HCT116 (cell line): ENCODE data around the gene DVL2. TPM values are rescaled to one million over a fixed set of nuclear protein-coding genes. Genes with fewer than 3 reads are reported as not detected.

Experiments
- ATAC-seq: fragments of 200-7000 bp; cut with Tn5 transposase; 2 replicates; pipeline ENCODE4 v1.9.1; 2020; ENCODE audit warnings: mild to moderate bottlenecking, moderate library complexity
- BruUV-seq: library from RNA; stranded (reverse); fragments of 400-500 nt; replicated peaks from 2 replicates; lab custom pipeline; 2021; lab: Mats Ljungman, UMichigan
- CTCF ChIA-PET: fragments of 300-600 bp; sonication (Branson Sonifier 250); formaldehyde crosslinking; loops from one replicate; lab custom pipeline; 2021; ENCODE audit warnings: antibody characterized with exemption; lab: Charles Lee
- POLR2A ChIA-PET: fragments of 300-600, 350-600 bp; sonication (Branson Sonifier 250); formaldehyde crosslinking; loops from one replicate; lab custom pipeline; 2021; ENCODE audit warnings: antibody characterized with exemption; lab: Charles Lee
- RAD21 ChIA-PET, 2 experiments: fragments of 300-600 bp; sonication (Branson Sonifier 250); formaldehyde crosslinking; loops; one replicate each; lab custom pipeline; 2023; ENCODE audit warnings: low total read pairs in 2 of 2; ENCODE audit not compliant: uncharacterized antibody in 2 of 2, unreplicated experiment in 2 of 2, low non-redundant PET in 1 of 2; lab: Charles Lee
- DNase-seq: peaks from one replicate; pipeline ENCODE4 v3.0.0-alpha.2; 2010; ENCODE audit warnings: low read depth, low spot score
- H2AFZ ChIP-seq: fragments of 200-600 bp; shearing (Covaris generic), sonication (generic); 2 replicates; pipeline ENCODE4 v1.6.1; 2017; ENCODE audit warnings: low read depth, mixed run types, mixed read lengths, antibody characterized with exemption, low read length; ENCODE audit not compliant: poor library complexity, severe bottlenecking
- H3K27ac ChIP-seq: 2 replicates; pipeline ENCODE4 v1.5.1; 2012; ENCODE audit warnings: low read depth, low read length
- H3K27me3 ChIP-seq: fragments of 200-600 bp; sonication (generic); 2 replicates; pipeline ENCODE4 v1.6.1; 2016; ENCODE audit warnings: mixed run types, low read length, mixed read lengths; ENCODE audit not compliant: insufficient read depth
- H3K36me3 ChIP-seq, 2 experiments: fragments of 200-500 bp in 1 of 2; fragments of 200-600 bp in 1 of 2; sonication (Bioruptor generic) in 1 of 2; sonication (generic) in 1 of 2; 2 replicates each; pipeline versions ENCODE4 v1.5.1 to v1.6.1; 2014 to 2016; ENCODE audit warnings: low read length in 2 of 2, inconsistent platforms in 1 of 2, mixed read lengths in 1 of 2, mixed run types in 1 of 2; ENCODE audit not compliant: insufficient read depth in 2 of 2, control insufficient read depth in 1 of 2
- H3K4me1 ChIP-seq, 2 experiments: fragments of 200-600 bp in 1 of 2; sonication (generic) in 1 of 2; 2 replicates each; pipeline versions ENCODE4 v1.5.1 to v1.6.1; 2012 to 2017; ENCODE audit warnings: low read length in 2 of 2, inconsistent platforms in 1 of 2, mild to moderate bottlenecking in 1 of 2, mixed read lengths in 1 of 2, mixed run types in 1 of 2, moderate library complexity in 1 of 2; ENCODE audit not compliant: insufficient read depth in 2 of 2, control insufficient read depth in 1 of 2
- H3K4me2 ChIP-seq: fragments of 200-600 bp; sonication (generic); 2 replicates; pipeline ENCODE4 v1.6.1; 2017; ENCODE audit warnings: mixed run types, low read length, mixed read lengths
- H3K4me3 ChIP-seq, 2 experiments: fragments of 200-600 bp in 1 of 2; sonication (generic) in 1 of 2; replicated peaks in 1 of 2; 2 replicates each; pipeline ENCODE4 v1.5.1; 2011 to 2016; ENCODE audit warnings: low read length in 2 of 2, control low read depth in 1 of 2, low read depth in 1 of 2, mild to moderate bottlenecking in 1 of 2, mixed read lengths in 1 of 2, mixed run types in 1 of 2
- H3K79me2 ChIP-seq: fragments of 200-600 bp; sonication (generic); 2 replicates; pipeline ENCODE4 v1.6.1; 2017; ENCODE audit warnings: mild to moderate bottlenecking, mixed run types, low read length, moderate library complexity, mixed read lengths; ENCODE audit not compliant: insufficient read depth
- H3K9ac ChIP-seq: fragments of 200-600 bp; sonication (generic); 2 replicates; pipeline ENCODE4 v1.6.1; 2016; ENCODE audit warnings: low read length, mixed read lengths
- H3K9me2 ChIP-seq: fragments of 200-600 bp; sonication (generic), shearing (Covaris generic); 2 replicates; pipeline ENCODE4 v1.6.1; 2017; ENCODE audit warnings: mixed run types, mild to moderate bottlenecking, moderate library complexity; ENCODE audit not compliant: insufficient read depth
- H3K9me3 ChIP-seq, 2 experiments: fragments of 200-500 bp in 1 of 2; fragments of 200-600 bp in 1 of 2; sonication (Bioruptor generic) in 1 of 2; sonication (generic) in 1 of 2; 2 replicates each; pipeline ENCODE4 v1.6.1; 2014 to 2017; ENCODE audit warnings: low read length in 2 of 2, mixed read lengths in 2 of 2, inconsistent platforms in 1 of 2, low read depth in 1 of 2, mild to moderate bottlenecking in 1 of 2, mixed run types in 1 of 2, moderate library complexity in 1 of 2; ENCODE audit not compliant: control insufficient read depth in 1 of 2, insufficient read depth in 1 of 2
- H4K20me1 ChIP-seq: fragments of 200-600 bp; sonication (generic), shearing (Covaris generic); 2 replicates; pipeline ENCODE4 v1.6.1; 2017; ENCODE audit warnings: mixed run types, mild to moderate bottlenecking, moderate library complexity; ENCODE audit not compliant: insufficient read depth
- CBX3 ChIP-seq: IDR thresholded peaks from 2 replicates; pipeline ENCODE4 v1.6.1; 2012; ENCODE audit warnings: low read depth
- CEBPB ChIP-seq: IDR thresholded peaks from 2 replicates; pipeline ENCODE4 v1.6.1; 2012; ENCODE audit warnings: low read depth
- EGR1 ChIP-seq: IDR thresholded peaks from 2 replicates; pipeline ENCODE4 v1.6.1; 2012; ENCODE audit warnings: low read depth
- FOSL1 ChIP-seq: IDR thresholded peaks from 2 replicates; pipeline ENCODE4 v1.6.1; 2012; ENCODE audit warnings: low read depth
- POLR2A ChIP-seq: IDR thresholded peaks from 2 replicates; pipeline ENCODE4 v1.7.0; 2011; ENCODE audit warnings: borderline replicate concordance; ENCODE audit not compliant: insufficient read depth, insufficient read length; ENCODE audit errors: extremely low read depth
- RAD21 ChIP-seq: IDR thresholded peaks from 2 replicates; pipeline ENCODE4 v1.6.1; 2012; ENCODE audit warnings: low read depth, mild to moderate bottlenecking
- TCF7L2 ChIP-seq: IDR thresholded peaks from 2 replicates; pipeline ENCODE4 v1.7.0; 2011; ENCODE audit warnings: borderline replicate concordance, inconsistent platforms; ENCODE audit not compliant: insufficient read depth, insufficient read length; ENCODE audit errors: extremely low read depth
- YY1 ChIP-seq: IDR thresholded peaks from 2 replicates; pipeline ENCODE4 v1.6.1; 2011; ENCODE audit warnings: low read length, low read depth, moderate library complexity, mild to moderate bottlenecking; ENCODE audit not compliant: insufficient replicate concordance; ENCODE audit errors: extremely low read depth
- ZNF274 ChIP-seq: fragments of 200-500 bp; sonication (Bioruptor generic); IDR thresholded peaks from 2 replicates; pipeline ENCODE4 v1.6.1; 2014; ENCODE audit warnings: mild to moderate bottlenecking, low read depth, low read length, inconsistent platforms
- intact Hi-C: fragments of 100-400 bp; cut with micrococcal nuclease; formaldehyde crosslinking; loops from 2 replicates; pipeline ENCODE4 v1.10.0; 2022
- total RNA-seq: library from RNA; stranded (reverse); gene quantifications from one replicate; pipeline ENCODE4 v1.2.1, GENCODE V29; 2021; ENCODE audit not compliant: unreplicated experiment
- TF ChIP-seq, protein P1 (sequence below), 3 experiments: fragments of 200-600 bp in 1 of 3; sonication (generic) in 1 of 3; IDR thresholded peaks in 2 of 3; conservative IDR thresholded peaks in 1 of 3; 2 replicates each; pipeline ENCODE4 v1.5.1; 2012 to 2017; ENCODE audit warnings: low read depth in 2 of 3, low read length in 2 of 3, antibody characterized with exemption in 1 of 3, borderline replicate concordance in 1 of 3, control low read depth in 1 of 3, mild to moderate bottlenecking in 1 of 3, mixed read lengths in 1 of 3, mixed run types in 1 of 3, moderate library complexity in 1 of 3; ENCODE audit not compliant: insufficient read depth in 1 of 3
- TF ChIP-seq, protein P2 (sequence below): IDR thresholded peaks from 2 replicates; pipeline ENCODE4 v1.6.1; 2012
- TF ChIP-seq, protein P3 (sequence below): IDR thresholded peaks from 2 replicates; pipeline ENCODE4 v1.6.1; 2012; ENCODE audit warnings: low read depth
- TF ChIP-seq, protein P4 (sequence below): IDR thresholded peaks from 2 replicates; pipeline ENCODE4 v1.6.1; 2011; ENCODE audit warnings: mild to moderate bottlenecking, low read length, moderate library complexity; ENCODE audit not compliant: insufficient replicate concordance; ENCODE audit errors: extremely low read depth

The DVL2 gene
- total RNA-seq, 1 experiment from 2014 or later = 69.7 TPM

DNA sequence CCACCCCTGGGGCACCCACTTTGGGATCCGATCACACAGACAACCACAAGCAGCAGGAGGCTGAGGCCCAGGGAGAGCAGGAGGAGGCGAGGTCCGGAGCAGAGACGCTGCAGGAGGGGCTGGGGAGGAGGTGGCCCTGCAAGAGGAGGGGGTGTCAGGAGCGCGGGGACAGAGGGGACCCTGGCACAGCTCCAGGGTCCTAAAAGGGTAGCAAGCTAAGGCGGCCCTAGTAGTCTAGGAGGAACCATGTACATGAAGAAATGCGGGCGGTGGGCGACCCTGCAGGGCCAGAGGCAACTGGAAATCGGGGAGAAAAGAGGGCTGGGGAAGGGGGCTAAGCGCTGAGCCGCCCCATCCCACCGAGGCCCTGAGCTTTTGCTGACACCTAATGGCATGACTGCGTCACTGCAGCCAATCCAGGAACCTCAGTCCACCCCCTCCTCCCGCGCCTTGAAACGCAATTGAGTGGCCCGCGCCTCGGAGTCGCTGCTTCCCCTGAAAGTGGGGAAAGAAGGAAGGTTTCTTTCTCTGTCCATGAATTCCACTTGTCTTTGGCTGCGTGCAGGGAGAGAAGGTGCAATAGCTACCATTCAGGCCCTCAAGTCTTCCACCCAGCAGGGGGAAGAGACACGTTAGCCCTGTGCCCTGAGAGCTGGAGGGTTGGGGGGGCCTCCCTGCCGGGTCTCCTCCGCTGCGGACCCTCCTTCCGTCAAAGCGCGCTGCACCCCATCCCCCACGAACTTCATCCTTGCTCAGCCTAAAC is 56.9 kb downstream of the DVL2 start:
- Histone ChIP-seq H3K79me2 (no peaks in the 10 kb centered on the region), H3K27ac (no peak overlapping the region; the same call in 1 of the 2 replicates), H3K27me3 (no peaks in the 10 kb centered on the region), H3K4me1 (peaks cover 7 to 15% of the 10 kb centered on the region in 2 experiments), H2AFZ (peak overlapping the region; percentile 85), H3K9ac (peak overlapping the region; percentile 59), H3K4me3 (peak overlapping the region; percentile 43 to 58), H3K4me2 (peak overlapping the region; percentile 86), H3K9me3 (peaks cover 0 to 7% of the 10 kb centered on the region in 2 experiments; a peak in 1 of 4 replicates), H3K9me2 (no peaks in the 10 kb centered on the region), H4K20me1 (no peaks in the 10 kb centered on the region), H3K36me3 (no peaks in the 10 kb centered on the region)
- TF ChIP-seq ZNF274 (no peak), FOSL1 (no peak), EGR1 (no peak), CBX3 (no peak), POLR2A (no peak), CEBPB (no peak), TCF7L2 (no peak), YY1 (no peak), RAD21 (peak; percentile 84)
- TF ChIP-seq, protein P1, sequence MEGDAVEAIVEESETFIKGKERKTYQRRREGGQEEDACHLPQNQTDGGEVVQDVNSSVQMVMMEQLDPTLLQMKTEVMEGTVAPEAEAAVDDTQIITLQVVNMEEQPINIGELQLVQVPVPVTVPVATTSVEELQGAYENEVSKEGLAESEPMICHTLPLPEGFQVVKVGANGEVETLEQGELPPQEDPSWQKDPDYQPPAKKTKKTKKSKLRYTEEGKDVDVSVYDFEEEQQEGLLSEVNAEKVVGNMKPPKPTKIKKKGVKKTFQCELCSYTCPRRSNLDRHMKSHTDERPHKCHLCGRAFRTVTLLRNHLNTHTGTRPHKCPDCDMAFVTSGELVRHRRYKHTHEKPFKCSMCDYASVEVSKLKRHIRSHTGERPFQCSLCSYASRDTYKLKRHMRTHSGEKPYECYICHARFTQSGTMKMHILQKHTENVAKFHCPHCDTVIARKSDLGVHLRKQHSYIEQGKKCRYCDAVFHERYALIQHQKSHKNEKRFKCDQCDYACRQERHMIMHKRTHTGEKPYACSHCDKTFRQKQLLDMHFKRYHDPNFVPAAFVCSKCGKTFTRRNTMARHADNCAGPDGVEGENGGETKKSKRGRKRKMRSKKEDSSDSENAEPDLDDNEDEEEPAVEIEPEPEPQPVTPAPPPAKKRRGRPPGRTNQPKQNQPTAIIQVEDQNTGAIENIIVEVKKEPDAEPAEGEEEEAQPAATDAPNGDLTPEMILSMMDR (IDR thresholded peaks at IDR 0.05 in 2 of 3, conservative IDR thresholded peaks at IDR 0.05 in 1 of 3; ENCODE audit: borderline replicate concordance in 1 of 3, insufficient read depth in 1 of 3, low read depth in 2 of 3, low read length in 2 of 3) = peak; percentile 55 to 91 (median 91); a peak in 5 of 6 replicates
- TF ChIP-seq, protein P2, sequence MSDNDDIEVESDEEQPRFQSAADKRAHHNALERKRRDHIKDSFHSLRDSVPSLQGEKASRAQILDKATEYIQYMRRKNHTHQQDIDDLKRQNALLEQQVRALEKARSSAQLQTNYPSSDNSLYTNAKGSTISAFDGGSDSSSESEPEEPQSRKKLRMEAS = no peak
- TF ChIP-seq, protein P3, sequence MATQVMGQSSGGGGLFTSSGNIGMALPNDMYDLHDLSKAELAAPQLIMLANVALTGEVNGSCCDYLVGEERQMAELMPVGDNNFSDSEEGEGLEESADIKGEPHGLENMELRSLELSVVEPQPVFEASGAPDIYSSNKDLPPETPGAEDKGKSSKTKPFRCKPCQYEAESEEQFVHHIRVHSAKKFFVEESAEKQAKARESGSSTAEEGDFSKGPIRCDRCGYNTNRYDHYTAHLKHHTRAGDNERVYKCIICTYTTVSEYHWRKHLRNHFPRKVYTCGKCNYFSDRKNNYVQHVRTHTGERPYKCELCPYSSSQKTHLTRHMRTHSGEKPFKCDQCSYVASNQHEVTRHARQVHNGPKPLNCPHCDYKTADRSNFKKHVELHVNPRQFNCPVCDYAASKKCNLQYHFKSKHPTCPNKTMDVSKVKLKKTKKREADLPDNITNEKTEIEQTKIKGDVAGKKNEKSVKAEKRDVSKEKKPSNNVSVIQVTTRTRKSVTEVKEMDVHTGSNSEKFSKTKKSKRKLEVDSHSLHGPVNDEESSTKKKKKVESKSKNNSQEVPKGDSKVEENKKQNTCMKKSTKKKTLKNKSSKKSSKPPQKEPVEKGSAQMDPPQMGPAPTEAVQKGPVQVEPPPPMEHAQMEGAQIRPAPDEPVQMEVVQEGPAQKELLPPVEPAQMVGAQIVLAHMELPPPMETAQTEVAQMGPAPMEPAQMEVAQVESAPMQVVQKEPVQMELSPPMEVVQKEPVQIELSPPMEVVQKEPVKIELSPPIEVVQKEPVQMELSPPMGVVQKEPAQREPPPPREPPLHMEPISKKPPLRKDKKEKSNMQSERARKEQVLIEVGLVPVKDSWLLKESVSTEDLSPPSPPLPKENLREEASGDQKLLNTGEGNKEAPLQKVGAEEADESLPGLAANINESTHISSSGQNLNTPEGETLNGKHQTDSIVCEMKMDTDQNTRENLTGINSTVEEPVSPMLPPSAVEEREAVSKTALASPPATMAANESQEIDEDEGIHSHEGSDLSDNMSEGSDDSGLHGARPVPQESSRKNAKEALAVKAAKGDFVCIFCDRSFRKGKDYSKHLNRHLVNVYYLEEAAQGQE = no peak
- TF ChIP-seq, protein P4, sequence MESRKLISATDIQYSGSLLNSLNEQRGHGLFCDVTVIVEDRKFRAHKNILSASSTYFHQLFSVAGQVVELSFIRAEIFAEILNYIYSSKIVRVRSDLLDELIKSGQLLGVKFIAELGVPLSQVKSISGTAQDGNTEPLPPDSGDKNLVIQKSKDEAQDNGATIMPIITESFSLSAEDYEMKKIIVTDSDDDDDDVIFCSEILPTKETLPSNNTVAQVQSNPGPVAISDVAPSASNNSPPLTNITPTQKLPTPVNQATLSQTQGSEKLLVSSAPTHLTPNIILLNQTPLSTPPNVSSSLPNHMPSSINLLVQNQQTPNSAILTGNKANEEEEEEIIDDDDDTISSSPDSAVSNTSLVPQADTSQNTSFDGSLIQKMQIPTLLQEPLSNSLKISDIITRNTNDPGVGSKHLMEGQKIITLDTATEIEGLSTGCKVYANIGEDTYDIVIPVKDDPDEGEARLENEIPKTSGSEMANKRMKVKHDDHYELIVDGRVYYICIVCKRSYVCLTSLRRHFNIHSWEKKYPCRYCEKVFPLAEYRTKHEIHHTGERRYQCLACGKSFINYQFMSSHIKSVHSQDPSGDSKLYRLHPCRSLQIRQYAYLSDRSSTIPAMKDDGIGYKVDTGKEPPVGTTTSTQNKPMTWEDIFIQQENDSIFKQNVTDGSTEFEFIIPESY = no peak
- ChIA-PET RAD21 (interaction anchor here (0.6 to 1.9 kb wide), 6 partner anchors 61 to 132 kb away, joined by 3 to 11 read pairs (median 4); no protein-coding TSS in a partner anchor), CTCF (interaction anchor here (0.5 to 3.2 kb wide), 16 partner anchors 9 to 156 kb away, joined by 3 to 27 read pairs (median 4); partner anchors contain the start of gene SLC16A13), POLR2A (interaction anchor here (0.7 kb wide), 1 partner anchor 68 kb away, joined by 4 read pairs; no protein-coding TSS in a partner anchor)
- peak; percentile 93 for ATAC-seq
- intact Hi-C loops = loop anchor here (1.0 kb wide), 1 partner anchor 125 kb away; no protein-coding TSS in a partner anchor
- no peak for DNase-seq
- BruUV-seq = no TSS peak
